GM06990 (cell line): ENCODE data around the gene PGBD5.

Experiments
- DNase-seq: peaks from one replicate; pipeline ENCODE4 v3.0.0-alpha.2; 2011; ENCODE audit not compliant: insufficient read length; ENCODE audit errors: extremely low read depth
- H3K27me3 ChIP-seq: replicated peaks from 2 replicates; pipeline ENCODE4 v1.6.0; 2011; ENCODE audit warnings: low read length; ENCODE audit not compliant: control insufficient read depth, insufficient read depth
- H3K36me3 ChIP-seq: 2 replicates; pipeline ENCODE4 v1.5.1; 2011; ENCODE audit warnings: low read length; ENCODE audit not compliant: control insufficient read depth, insufficient read depth
- H3K4me3 ChIP-seq: replicated peaks from 2 replicates; pipeline ENCODE4 v1.5.1; 2011; ENCODE audit warnings: low read depth, mild to moderate bottlenecking, control low read depth, low read length
- CTCF ChIP-seq: IDR thresholded peaks from 2 replicates; pipeline ENCODE4 v1.5.1; 2011; ENCODE audit warnings: low read length, control low read depth, mild to moderate bottlenecking, inconsistent platforms; ENCODE audit not compliant: insufficient read depth, poor library complexity, severe bottlenecking

Gene PGBD5

DNA sequence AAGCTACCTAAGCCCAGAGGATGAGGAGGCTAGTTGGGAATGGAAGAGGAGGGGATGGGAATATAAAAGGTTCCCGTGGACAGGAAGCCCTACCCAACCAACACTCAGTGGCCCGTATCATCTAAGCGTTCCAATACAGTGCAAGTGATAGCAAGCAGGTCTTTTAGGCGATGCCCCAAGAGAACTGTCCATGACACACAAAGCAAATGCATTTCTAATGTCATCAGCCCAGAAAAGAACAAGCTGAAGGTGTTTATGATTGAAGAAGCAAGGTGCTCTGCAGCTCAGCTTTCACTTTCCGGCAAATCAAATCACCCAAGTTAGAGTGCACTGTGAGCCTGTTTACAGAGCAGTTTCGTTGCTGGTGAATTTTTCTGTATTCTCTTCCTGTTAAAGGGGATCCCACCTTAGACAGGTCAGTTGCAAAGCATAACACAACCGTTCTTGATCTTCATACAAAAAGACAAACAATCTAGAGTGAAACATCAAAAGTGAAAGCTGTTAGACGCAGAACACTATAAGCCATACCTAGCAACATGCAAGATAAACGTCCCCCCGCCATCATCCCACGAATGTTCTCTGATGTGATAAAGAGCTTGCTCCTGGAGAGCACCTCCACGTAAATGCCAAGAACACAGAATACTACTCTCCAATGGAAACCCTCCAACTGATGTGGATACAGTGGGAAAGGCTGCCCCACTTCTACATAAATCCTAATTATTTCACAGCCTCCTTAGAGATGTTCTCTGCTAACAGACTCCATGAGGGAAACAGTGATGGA lies 54.0 kb downstream of the PGBD5 start:
- no peaks in the 10 kb centered on the region for H3K27me3 ChIP-seq
- no peak for DNase-seq
- no peak overlapping the region for H3K4me3 ChIP-seq
- H3K36me3 ChIP-seq, result no peaks in the 10 kb centered on the region
- no peak for TF ChIP-seq CTCF

GRCh38 chr1:230370109-230370508 lies 56.0 kb downstream of the PGBD5 start:
- DNase-seq, result no peak
- no peak for TF ChIP-seq CTCF
- Histone ChIP-seq H3K27me3 (no peaks in the 10 kb centered on the region), H3K4me3 (no peak overlapping the region), H3K36me3 (no peaks in the 10 kb centered on the region)

- no peaks in the 10 kb centered on the region for H3K27me3 ChIP-seq
- TF ChIP-seq CTCF, result no peak
- no peak overlapping the region for H3K4me3 ChIP-seq
- no peaks in the 10 kb centered on the region for H3K36me3 ChIP-seq
- no peak for DNase-seq
Measured at GRCh38 chr1:230368871-230369270, 57.3 kb downstream of the PGBD5 start.

DNA sequence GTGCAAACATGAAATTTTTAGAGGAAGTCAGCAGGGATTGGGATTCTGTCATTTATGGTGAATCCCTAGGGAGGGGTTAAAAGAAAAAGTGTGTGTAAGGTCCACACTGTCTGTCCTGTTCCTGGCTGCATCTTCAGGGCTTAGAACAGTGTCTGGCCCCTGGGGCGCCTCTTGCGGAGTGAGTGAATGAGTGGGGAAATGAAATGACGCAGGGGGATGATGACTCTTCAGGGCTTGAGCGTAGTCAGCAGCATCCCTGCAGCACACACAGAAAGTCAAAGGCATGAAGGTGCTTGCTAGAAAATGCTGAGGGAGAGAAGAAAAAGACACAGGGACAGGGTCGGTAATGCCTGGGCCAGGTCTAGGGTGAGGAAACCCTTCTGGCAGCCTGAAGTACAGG lies 57.8 kb downstream of the PGBD5 start:
- no peak for TF ChIP-seq CTCF
- Histone ChIP-seq H3K36me3 (no peaks in the 10 kb centered on the region), H3K4me3 (no peak overlapping the region), H3K27me3 (no peaks in the 10 kb centered on the region)
- no peak for DNase-seq

DNA sequence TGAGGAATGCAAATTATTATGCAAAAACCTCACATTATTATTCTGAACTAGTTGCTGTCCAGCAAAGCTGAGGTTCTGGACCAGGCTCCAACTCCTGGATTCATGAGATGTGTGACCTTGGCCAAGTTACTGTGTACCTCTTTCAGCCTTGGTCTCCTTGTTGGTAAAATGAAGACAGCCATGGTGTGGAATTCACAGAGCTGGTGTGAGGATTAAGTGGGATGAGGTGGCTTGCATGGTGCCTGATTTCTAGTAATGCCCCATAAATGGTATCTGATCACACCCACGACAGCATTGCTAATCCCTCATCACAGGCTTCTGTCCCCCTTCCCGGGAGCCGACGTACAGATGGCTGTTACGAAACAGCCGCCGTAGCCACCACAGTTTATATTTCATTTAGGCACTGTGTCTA lies 59.6 kb downstream of the PGBD5 start:
- DNase-seq, result no peak
- Histone ChIP-seq H3K27me3 (no peaks in the 10 kb centered on the region), H3K36me3 (no peaks in the 10 kb centered on the region), H3K4me3 (no peak overlapping the region)
- no peak for TF ChIP-seq CTCF

DNA sequence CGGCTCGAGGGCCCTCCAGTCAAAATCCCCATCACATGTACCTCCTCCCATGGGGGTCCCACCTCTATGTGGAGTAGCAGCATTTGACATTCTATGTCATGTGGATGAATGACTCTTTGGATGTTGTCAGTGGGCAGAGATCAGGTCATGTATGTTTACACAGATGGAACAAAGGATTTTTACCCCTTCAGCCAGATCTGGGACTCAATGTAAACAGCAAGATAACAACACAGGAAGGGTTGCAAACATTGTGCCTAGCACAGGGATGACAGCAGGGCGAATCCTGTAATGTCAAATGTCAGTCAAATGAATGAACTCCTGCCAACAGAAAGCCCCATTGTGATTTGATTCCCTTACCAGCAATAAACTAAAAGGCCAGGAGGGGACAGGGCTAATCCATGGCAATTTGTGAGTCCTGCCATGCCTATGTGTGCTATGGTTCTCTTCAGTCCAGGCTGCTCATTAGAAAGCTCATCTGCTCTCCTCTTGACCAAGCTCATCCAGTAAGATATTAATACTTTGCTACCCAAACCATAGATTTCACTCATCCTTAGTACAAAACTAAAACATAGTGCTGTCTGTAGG lies 60.3 kb downstream of the PGBD5 start:
- H3K27me3 ChIP-seq, result no peaks in the 10 kb centered on the region
- H3K4me3 ChIP-seq, result no peak overlapping the region
- no peak for TF ChIP-seq CTCF
- H3K36me3 ChIP-seq, result no peaks in the 10 kb centered on the region
- DNase-seq, result no peak
